Mammary microvascular endothelial cell (primary cell): ENCODE measurements around the gene WBP11. TPM values are rescaled to one million over a fixed set of nuclear protein-coding genes. Genes with fewer than 3 reads are reported as not detected.

Source experiments
- total RNA-seq: library from RNA; depleted of rRNA; stranded (reverse); fragments of >200 nt; gene quantifications from 2 replicates; pipeline ENCODE4 v1.2.3, GENCODE V29; 2015

Gene WBP11
- total RNA-seq, result 23.3 and 24.5 TPM in 2 replicates

DNA sequence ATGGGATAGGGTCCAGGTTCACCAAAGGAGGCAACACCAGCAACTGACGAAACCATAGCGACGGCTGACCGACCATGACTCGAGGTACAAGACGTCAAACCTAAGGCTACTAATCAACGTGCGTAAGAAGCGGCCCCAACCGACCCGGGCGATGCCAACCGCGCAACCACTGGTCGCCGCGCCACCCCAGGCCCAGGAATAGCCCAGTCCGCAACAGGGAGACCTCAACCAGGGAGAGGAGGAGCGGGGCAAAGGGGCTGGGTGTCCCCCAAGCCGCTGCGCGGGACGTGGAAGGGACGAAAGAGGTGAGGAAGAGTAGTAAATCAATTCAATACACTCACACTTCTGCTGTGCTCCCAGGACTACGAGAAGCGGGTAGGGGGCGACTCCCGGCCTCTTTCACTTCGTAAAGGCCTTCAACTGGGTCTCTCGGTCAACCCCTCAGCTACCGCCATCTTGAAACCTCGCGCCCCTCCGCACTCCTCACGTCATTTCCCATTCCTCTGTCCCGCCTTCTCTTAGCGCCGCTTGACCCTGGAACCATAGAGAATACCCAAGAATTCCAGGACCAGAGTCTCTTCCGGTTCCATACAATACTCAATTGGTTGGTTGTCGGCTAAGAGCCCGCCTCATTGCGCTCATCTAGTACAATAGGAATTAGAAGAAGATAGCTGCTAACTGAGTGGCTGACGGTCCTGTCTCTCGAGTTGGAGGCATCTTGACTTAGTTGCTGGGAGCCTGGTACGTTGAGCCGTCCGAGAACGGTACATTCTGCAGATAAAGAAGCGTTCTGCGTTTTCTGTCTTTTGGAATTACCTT is at the start of gene WBP11, which contains the start of gene C12orf60:
Gene WBP11, minus strand, starts transcription at position 468 of the 819 bp plus-strand sequence. CDS start 2,095 bp downstream, outside the sequence.
Gene C12orf60, plus strand, starts transcription at position 660 of the 819 bp plus-strand sequence. CDS start 19,266 bp downstream, outside the sequence.

DNA sequence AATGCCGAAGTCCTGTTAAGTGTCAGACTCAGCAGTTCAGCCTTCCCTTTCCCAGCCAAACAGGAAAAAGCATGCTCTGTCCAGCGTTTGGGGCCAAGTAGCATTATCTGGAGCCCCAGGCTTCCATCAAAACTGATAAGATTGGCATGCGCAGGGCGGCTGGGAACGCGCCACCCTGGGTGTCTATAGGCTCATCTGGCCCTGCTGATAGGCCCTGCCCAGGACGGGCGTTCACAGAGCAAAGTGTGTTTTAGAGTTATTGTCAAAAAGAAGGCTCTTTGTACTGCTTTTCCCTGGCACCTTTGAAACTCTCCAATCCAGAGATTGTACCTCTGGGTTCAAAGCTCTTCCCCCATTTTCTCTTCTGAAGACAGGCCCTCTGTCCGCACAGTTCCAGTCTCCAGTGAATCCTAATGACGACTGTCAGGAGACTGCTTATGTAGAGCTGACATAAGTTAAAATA is 40.2 kb upstream of the WBP11 start, which contains the start of gene ART4:
Gene ART4, minus strand, starts transcription at position 102 of the 463 bp plus-strand sequence. CDS start 413 bp downstream, outside the sequence.

GRCh38 chr12:14814014-14814413 is 10.7 kb upstream of the WBP11 start, which contains the start of gene SMCO3:
Gene SMCO3, minus strand, starts transcription at chr12:14814182. Its CDS starts 7,502 bp downstream, at chr12:14806680.

Other genes with a start within 250 kb of the WBP11 start
- gene PLBD1, start 235.6 kb downstream of the WBP11 start, total RNA-seq, result 0.05 and 0.27 TPM in 2 replicates
- gene GUCY2C, start 106.9 kb downstream of the WBP11 start, total RNA-seq, result not detected in 2 replicates
- 0.74 and 1.1 TPM in 2 replicates for gene C12orf60, start 192 bp upstream of the WBP11 start, total RNA-seq
- 0.20 TPM in 1 of 2 replicates, not detected in the other for gene SMCO3, start 10.7 kb upstream of the WBP11 start, total RNA-seq
- gene ART4, start 40.0 kb upstream of the WBP11 start, total RNA-seq, result 2.7 and 4.7 TPM in 2 replicates
- 29.6 and 38.0 TPM in 2 replicates for gene MGP, start 82.4 kb upstream of the WBP11 start, total RNA-seq
- gene ERP27, start 135.1 kb upstream of the WBP11 start, total RNA-seq, result 0.73 and 2.1 TPM in 2 replicates
- 678 and 775 TPM in 2 replicates for gene ARHGDIB, start 158.1 kb upstream of the WBP11 start, total RNA-seq
- gene PDE6H, start 169.6 kb upstream of the WBP11 start, total RNA-seq, result not detected in 2 replicates